HUES6 (cell line): ENCODE measurements around the gene VTA1.

Source experiments
- H3K27ac ChIP-seq: 2 replicates; pipeline ENCODE4 v1.7.0; 2013; ENCODE audit warnings: low read depth, mild to moderate bottlenecking, low read length, inconsistent platforms
- H3K27me3 ChIP-seq: 2 replicates; pipeline ENCODE4 v1.6.1; 2013; ENCODE audit warnings: low read length; ENCODE audit not compliant: control insufficient read depth, insufficient read depth
- H3K36me3 ChIP-seq: 2 replicates; pipeline ENCODE4 v1.6.1; 2013; ENCODE audit warnings: low read length; ENCODE audit not compliant: control insufficient read depth, insufficient read depth
- H3K4me1 ChIP-seq: 2 replicates; pipeline ENCODE4 v1.6.1; 2013; ENCODE audit warnings: low read length; ENCODE audit not compliant: control insufficient read depth, insufficient read depth
- H3K4me3 ChIP-seq: 2 replicates; pipeline ENCODE4 v1.5.1; 2013; ENCODE audit warnings: low read depth, low read length
- H3K9ac ChIP-seq: one replicate; pipeline ENCODE4 v1.6.1; 2013; ENCODE audit warnings: mild to moderate bottlenecking, low read length
- H3K9me3 ChIP-seq: 2 replicates; pipeline ENCODE4 v1.6.1; 2013; ENCODE audit warnings: low read depth, low read length; ENCODE audit not compliant: control insufficient read depth, insufficient read depth

Gene VTA1

DNA sequence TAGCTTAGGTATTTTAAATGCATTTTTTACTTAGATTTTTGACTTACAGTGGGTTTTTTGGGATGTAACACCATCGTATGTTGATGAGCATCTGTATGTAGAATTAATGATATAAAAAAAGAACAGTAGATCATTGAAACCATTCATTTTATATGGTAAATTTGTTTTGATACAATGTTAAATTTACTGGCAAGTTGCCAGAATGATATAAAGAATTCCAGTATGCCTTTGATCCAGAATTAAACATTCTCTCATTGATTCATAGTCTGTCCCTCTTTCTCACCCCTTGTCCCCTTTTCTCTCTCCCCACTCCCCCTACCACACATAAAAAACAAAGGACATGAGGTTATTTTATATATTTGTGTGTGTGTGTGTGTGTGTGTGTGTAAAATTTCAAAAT lies 45.3 kb downstream of the VTA1 start:
- H3K9ac ChIP-seq, result no peak overlapping the region
- H3K27ac ChIP-seq, result no peak overlapping the region
- H3K27me3 ChIP-seq, result no peaks in the 10 kb centered on the region
- no peaks in the 10 kb centered on the region for H3K9me3 ChIP-seq
- no peaks in the 10 kb centered on the region; the same call in 1 of the 2 replicates for H3K36me3 ChIP-seq
- no peaks in the 10 kb centered on the region for H3K4me1 ChIP-seq
- H3K4me3 ChIP-seq, result no peak overlapping the region

DNA sequence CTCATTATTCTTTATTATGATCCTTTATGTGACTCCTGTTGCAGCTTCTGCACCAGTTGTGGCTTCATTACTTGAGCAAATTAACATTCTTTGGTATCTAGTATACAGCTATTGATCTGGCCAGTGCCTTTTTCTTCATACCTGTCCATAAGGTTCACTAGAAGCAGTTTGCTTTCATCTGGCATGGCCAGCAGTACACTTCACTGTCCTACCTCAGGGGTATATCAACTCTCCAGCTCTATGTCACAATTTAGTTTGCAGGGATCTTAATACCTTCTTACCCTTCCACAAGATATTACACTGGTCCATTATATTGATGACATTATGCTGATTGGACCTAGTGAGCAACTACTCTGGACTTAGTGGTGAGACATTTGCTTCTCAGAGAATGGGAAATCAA lies 46.6 kb downstream of the VTA1 start:
- Histone ChIP-seq H3K9me3 (no peaks in the 10 kb centered on the region), H3K36me3 (peaks cover 5% of the 10 kb centered on the region), H3K27me3 (no peaks in the 10 kb centered on the region), H3K4me3 (no peak overlapping the region), H3K4me1 (no peaks in the 10 kb centered on the region), H3K27ac (no peak overlapping the region), H3K9ac (no peak overlapping the region)

DNA sequence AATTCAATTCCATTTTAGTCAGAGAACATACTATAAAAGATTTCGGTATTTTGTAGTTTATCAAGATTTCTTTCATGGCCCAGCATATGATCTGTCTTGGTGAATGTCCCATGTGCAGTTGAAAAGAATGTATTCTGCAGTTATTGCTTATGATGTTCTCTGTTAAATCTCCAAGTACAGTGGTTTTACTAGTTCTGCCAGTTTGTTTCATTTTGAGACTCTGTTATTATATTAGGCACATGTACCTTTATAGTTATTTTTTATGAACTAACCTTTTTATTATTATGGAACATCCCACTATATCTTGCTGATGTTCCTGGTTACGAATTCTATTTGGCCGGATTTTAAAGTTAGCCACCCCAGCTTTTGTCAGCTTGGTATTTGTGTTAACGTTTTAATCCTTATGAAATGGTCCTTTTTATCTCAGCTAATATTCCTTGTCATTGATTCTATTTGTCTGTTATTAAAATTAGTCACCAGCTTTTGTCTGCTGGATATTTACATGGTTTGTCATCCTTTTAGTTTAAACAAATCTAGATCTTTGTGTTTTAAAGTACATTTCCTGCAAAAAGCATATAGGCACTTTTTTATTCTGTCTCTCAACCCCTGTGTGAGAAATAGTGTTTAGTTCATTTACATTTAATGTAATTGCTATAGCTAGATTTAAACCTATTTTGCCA lies 48.9 kb downstream of the VTA1 start:
- Histone ChIP-seq H3K4me1 (no peaks in the 10 kb centered on the region), H3K4me3 (no peak overlapping the region), H3K36me3 (peaks cover 22% of the 10 kb centered on the region), H3K27me3 (no peaks in the 10 kb centered on the region), H3K9me3 (no peaks in the 10 kb centered on the region), H3K9ac (no peak overlapping the region), H3K27ac (no peak overlapping the region)

DNA sequence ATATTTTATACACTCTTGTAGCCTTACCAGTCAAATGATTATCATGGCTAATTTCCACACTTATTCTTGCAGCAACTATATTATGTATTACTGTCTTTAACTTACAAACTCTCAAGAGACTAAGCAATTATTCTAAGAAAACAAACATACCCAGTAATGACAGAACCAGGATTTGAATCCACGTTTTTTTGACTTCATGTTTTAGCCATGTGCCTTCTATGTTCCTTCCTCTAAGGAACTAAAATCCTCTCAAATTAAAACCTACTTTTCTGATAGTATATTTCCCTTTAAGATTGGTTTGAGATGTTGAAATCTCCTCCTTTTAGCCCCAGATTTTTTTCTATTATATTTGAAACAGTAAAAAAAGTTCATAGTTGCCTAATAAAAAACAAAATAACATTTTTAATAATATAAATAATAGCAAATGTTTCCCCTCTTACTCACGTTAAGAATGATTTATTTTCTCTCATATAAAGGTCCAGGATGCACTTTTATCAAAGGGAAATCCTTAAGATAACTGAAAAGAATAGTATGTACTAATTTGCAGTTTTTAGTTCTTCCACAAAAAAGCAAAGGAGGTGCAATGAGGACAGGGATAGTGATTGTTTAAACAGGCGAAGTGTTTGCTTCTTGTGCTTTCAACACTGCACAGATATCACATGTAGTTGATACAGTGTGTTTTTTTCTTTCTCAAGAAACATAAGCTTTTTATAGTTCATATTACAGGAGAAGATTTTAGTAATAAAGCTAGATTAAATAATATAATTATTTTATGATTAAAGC lies 54.0 kb downstream of the VTA1 start:
- no peaks in the 10 kb centered on the region for H3K27me3 ChIP-seq
- H3K9me3 ChIP-seq, result no peaks in the 10 kb centered on the region
- H3K9ac ChIP-seq, result no peak overlapping the region
- no peak overlapping the region for H3K4me3 ChIP-seq
- H3K27ac ChIP-seq, result no peak overlapping the region
- peaks cover 27% of the 10 kb centered on the region for H3K36me3 ChIP-seq
- no peaks in the 10 kb centered on the region for H3K4me1 ChIP-seq

DNA sequence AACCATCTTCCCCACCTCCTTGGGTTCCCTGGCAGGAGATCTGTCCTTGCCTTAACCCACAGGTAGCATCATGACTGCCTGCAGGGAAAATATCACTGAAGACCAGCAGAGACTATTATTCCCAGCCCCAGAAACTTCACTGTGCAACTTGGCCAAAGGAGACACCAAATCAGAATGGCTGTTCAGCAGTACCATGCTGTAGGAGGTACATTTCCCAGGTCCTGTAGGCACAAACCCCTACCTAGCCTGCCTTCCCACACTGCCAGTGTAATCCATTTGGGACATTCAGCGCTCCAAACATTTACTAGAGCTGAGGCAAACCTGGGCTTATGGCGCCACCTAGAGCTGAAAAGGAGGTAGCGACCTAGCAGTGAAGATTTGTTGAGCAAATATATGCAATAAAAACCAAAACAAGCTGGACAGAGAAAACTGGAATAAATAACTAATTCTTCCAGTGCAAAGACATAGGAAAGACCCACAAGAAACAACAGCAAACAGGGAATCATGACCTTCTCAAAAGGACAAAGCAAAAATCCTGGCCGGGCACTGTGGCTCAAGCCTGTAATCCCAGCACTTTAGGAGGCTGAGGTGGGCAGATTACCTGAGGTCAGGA lies 60.3 kb downstream of the VTA1 start:
- H3K9me3 ChIP-seq, result no peaks in the 10 kb centered on the region; the same call in 1 of the 2 replicates
- H3K36me3 ChIP-seq, result peaks cover 18% of the 10 kb centered on the region
- no peak overlapping the region for H3K4me3 ChIP-seq
- H3K27ac ChIP-seq, result no peak overlapping the region
- no peaks in the 10 kb centered on the region for H3K4me1 ChIP-seq
- no peaks in the 10 kb centered on the region for H3K27me3 ChIP-seq
- no peak overlapping the region for H3K9ac ChIP-seq

DNA sequence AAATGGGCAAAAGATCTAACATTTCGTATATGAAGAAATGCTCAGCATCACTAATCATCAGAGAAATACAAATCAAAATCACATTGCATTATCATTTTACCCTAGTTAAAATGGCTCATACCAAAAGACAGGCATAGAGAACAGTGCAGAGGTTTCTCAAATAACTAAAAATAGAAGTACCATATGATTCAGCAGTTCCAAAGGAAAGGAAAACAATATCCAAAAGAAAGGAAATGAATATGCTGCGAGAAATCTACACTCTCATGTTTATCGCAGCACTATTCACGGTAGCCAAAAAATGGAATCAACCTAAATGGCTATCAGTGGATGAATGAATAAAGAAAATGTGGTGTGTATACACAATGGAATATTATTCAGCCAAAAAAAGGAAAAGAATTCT lies 63.5 kb downstream of the VTA1 start:
- Histone ChIP-seq H3K9me3 (peaks cover 14% of the 10 kb centered on the region), H3K36me3 (peaks cover 35% of the 10 kb centered on the region), H3K4me1 (no peaks in the 10 kb centered on the region), H3K9ac (no peak overlapping the region), H3K27me3 (no peaks in the 10 kb centered on the region), H3K27ac (no peak overlapping the region), H3K4me3 (no peak overlapping the region)

DNA sequence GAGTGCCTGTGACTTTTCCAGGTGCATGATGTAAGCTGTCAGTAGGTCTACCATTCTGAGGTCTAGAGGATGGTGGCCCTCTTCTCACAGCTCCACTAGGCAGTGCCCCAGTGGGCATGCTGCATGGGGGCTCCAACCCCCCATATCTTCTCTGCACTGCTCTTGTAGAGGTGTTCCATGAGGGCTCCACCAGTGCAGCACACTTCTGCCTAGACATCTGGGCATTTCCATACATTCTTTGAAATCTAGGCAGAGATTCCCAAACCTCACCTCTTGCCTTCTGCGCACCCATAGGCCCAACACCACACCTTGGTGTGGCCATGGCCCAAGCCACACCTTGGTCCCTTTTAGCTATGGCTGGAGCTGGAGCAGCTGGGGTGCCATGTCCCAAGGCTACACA lies 66.3 kb downstream of the VTA1 start:
- H3K9me3 ChIP-seq, result peaks cover 14% of the 10 kb centered on the region
- H3K36me3 ChIP-seq, result peaks cover 36% of the 10 kb centered on the region
- no peak overlapping the region for H3K27ac ChIP-seq
- no peaks in the 10 kb centered on the region for H3K27me3 ChIP-seq
- H3K4me3 ChIP-seq, result no peak overlapping the region
- H3K4me1 ChIP-seq, result no peaks in the 10 kb centered on the region
- no peak overlapping the region for H3K9ac ChIP-seq

DNA sequence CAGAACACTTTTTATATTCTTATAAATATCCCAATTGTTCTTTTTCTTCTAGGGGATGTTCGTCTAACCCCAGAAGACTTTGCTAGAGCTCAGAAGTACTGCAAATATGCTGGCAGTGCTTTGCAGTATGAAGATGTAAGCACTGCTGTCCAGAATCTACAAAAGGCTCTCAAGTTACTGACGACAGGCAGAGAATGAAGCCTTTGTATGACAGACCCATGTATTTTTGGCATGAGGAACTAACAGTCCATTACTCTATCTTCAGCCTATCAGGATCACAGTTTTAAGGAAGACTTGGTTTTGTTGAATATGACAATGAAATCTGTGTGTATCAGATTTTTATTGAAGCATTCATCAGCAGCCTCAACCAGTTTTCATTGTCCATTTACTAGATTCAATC lies 71.4 kb downstream of the VTA1 start:
- no peak overlapping the region for H3K27ac ChIP-seq
- peaks cover 4% of the 10 kb centered on the region for H3K9me3 ChIP-seq
- H3K9ac ChIP-seq, result no peak overlapping the region
- no peaks in the 10 kb centered on the region for H3K27me3 ChIP-seq
- H3K36me3 ChIP-seq, result peaks cover 19% of the 10 kb centered on the region
- H3K4me1 ChIP-seq, result no peaks in the 10 kb centered on the region
- no peak overlapping the region for H3K4me3 ChIP-seq

DNA sequence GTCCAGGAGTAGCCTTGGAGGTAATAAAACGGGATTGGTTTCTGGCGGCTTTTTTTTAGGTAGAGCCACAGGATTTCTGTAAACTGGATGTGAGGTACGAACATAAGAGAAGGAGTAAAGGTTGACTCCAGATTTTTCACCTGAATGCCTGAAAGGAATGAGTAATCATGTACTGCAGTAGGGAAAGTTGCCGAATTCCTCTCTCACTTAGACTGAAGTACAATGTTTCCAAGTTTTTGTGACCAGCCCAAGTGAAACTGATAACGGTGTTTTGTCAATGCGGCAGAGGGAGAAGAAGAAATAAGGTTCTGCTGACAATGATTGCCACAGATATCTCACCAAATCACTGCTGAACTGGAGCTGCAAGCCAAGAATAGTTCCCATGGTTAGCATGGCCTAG lies 75.0 kb downstream of the VTA1 start:
- H3K4me3 ChIP-seq, result no peak overlapping the region
- H3K36me3 ChIP-seq, result peaks cover 12% of the 10 kb centered on the region
- no peak overlapping the region for H3K27ac ChIP-seq
- H3K27me3 ChIP-seq, result no peaks in the 10 kb centered on the region
- H3K4me1 ChIP-seq, result no peaks in the 10 kb centered on the region
- no peaks in the 10 kb centered on the region for H3K9me3 ChIP-seq
- no peak overlapping the region for H3K9ac ChIP-seq

DNA sequence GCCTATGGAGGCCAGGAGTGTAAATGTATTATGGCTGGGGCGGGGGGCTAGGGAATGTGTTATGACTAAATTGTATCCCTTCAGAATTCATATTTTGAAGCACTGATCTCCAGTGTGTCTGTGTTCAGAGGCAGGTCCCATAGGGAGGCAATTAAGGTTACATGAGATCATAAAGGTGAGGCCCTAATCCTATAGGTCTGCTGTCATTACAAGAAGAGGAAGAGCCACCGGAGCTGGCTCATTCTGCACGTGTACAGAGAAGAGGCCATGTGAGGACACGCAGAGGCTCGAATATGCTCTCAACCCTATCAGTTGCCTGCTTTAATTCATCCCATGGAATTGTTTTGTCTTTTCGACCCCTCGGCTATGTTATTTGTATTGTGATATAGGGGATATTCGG lies 76.9 kb downstream of the VTA1 start:
- H3K36me3 ChIP-seq, result peaks cover 5% of the 10 kb centered on the region
- no peak overlapping the region for H3K9ac ChIP-seq
- H3K4me3 ChIP-seq, result no peak overlapping the region
- no peak overlapping the region for H3K27ac ChIP-seq
- H3K27me3 ChIP-seq, result no peaks in the 10 kb centered on the region
- no peaks in the 10 kb centered on the region for H3K4me1 ChIP-seq
- peaks cover 4% of the 10 kb centered on the region for H3K9me3 ChIP-seq

DNA sequence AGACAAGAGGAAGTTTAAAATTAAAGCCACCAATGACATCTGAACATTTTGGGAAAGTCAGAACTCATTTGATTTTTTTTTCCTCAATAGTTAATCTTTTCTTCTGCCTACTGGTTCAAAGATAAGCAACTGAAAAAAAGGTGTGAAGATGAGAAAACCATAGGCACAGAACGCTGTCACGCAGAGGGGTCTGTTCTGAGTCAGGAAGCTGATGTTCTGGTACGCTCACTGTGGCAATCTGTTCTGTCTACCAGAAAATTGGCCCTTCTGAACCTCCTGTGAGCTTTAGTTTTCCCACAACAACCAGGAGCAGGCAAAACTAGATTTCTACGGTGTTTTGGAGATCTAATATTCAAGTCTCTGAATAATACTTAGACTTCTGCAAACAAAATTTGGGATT lies 78.1 kb downstream of the VTA1 start:
- no peak overlapping the region for H3K9ac ChIP-seq
- no peak overlapping the region for H3K4me3 ChIP-seq
- H3K27ac ChIP-seq, result no peak overlapping the region
- no peaks in the 10 kb centered on the region for H3K4me1 ChIP-seq
- no peaks in the 10 kb centered on the region for H3K36me3 ChIP-seq
- H3K9me3 ChIP-seq, result peaks cover 4% of the 10 kb centered on the region
- H3K27me3 ChIP-seq, result no peaks in the 10 kb centered on the region
